ENCODE data around the gene PLEKHF1.

PLEKHF1 gene

GRCh38 chr19:29634002-29634401, 31.3 kb upstream of the PLEKHF1 start:
- no peak overlapping the region for H3K4me3 ChIP-seq (ENCODE audit: low read depth in 1 of 5, low read length in 5 of 5)
- H3K27me3 ChIP-seq (ENCODE audit: control insufficient read depth in 5 of 5, insufficient read depth in 4 of 5, low read length in 5 of 5) = peaks cover 0 to 9% (median 3%) of the 10 kb centered on the region in 5 donors
- no peak overlapping the region for H3K9ac ChIP-seq (ENCODE audit: low read length in 5 of 5)
- no peaks in the 10 kb centered on the region for H3K4me1 ChIP-seq (ENCODE audit: control insufficient read depth in 5 of 5, insufficient read depth in 5 of 5, low read length in 5 of 5)
- H3K36me3 ChIP-seq (ENCODE audit: control insufficient read depth in 5 of 5, insufficient read depth in 5 of 5, low read length in 5 of 5) = no peaks in the 10 kb centered on the region
- H3K9me3 ChIP-seq (ENCODE audit: control insufficient read depth in 5 of 5, low read length in 5 of 5) = peaks cover 0 to 4% (median 0%) of the 10 kb centered on the region in 5 donors
- H3K27ac ChIP-seq (ENCODE audit: low read depth, low read length) = no peak overlapping the region

DNA sequence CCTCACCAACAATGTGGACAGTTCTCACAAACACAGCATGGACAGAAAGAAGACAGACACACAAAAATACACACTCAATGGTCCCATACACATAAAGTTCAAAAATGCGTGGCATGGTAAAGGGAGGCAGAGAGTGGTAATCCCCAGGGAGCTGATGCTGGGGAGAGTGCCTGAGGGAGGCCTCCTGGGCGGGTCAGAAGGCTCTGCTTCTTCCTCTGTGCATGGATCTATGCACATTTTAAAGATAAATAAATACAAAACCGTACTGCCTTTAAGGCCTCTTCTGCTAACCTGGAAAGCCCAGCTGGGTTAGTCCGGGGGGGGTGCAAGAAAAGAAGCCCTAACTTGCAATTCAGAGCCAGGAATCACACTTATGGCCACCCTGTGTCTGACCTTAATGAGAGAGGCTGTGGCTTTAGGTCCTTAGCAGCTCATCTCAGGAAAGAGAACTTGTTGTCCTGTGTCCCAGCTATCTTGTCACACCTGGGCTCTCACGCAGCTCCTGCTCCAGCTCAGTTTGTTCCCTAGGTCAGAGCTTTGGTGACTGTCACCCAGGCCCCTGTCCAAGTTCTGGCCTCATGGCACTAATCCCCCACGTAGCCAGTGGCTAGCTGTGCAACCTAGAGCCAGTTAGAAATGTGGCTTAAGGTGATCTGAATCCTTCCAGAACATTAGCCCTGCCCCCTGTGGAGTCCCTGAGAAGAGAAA, 30.7 kb upstream of the PLEKHF1 start:
- Histone ChIP-seq H3K4me3 (ENCODE audit: low read depth in 1 of 5, low read length in 5 of 5) (no peak overlapping the region), H3K4me1 (ENCODE audit: control insufficient read depth in 5 of 5, insufficient read depth in 5 of 5, low read length in 5 of 5) (no peaks in the 10 kb centered on the region), H3K9me3 (ENCODE audit: control insufficient read depth in 5 of 5, low read length in 5 of 5) (peaks cover 0 to 4% (median 0%) of the 10 kb centered on the region in 5 donors), H3K9ac (ENCODE audit: low read length in 5 of 5) (no peak overlapping the region), H3K27me3 (ENCODE audit: control insufficient read depth in 5 of 5, insufficient read depth in 4 of 5, low read length in 5 of 5) (peaks cover 0 to 9% (median 3%) of the 10 kb centered on the region in 5 donors), H3K27ac (ENCODE audit: low read depth, low read length) (no peak overlapping the region), H3K36me3 (ENCODE audit: control insufficient read depth in 5 of 5, insufficient read depth in 5 of 5, low read length in 5 of 5) (no peaks in the 10 kb centered on the region)

GRCh38 chr19:29635963-29636362, 29.3 kb upstream of the PLEKHF1 start:
- Histone ChIP-seq H3K9me3 (ENCODE audit: control insufficient read depth in 5 of 5, low read length in 5 of 5) (peaks cover 0 to 4% (median 0%) of the 10 kb centered on the region in 5 donors), H3K4me3 (ENCODE audit: low read depth in 1 of 5, low read length in 5 of 5) (no peak overlapping the region), H3K4me1 (ENCODE audit: control insufficient read depth in 5 of 5, insufficient read depth in 5 of 5, low read length in 5 of 5) (no peaks in the 10 kb centered on the region), H3K27ac (ENCODE audit: low read depth, low read length) (no peak overlapping the region), H3K27me3 (ENCODE audit: control insufficient read depth in 5 of 5, insufficient read depth in 4 of 5, low read length in 5 of 5) (peaks cover 0 to 9% (median 3%) of the 10 kb centered on the region in 5 donors), H3K9ac (ENCODE audit: low read length in 5 of 5) (no peak overlapping the region), H3K36me3 (ENCODE audit: control insufficient read depth in 5 of 5, insufficient read depth in 5 of 5, low read length in 5 of 5) (no peaks in the 10 kb centered on the region)

GRCh38 chr19:29636553-29637360, 28.5 kb upstream of the PLEKHF1 start:
- no peak overlapping the region for H3K27ac ChIP-seq (ENCODE audit: low read depth, low read length)
- no peak overlapping the region for H3K4me3 ChIP-seq (ENCODE audit: low read depth in 1 of 5, low read length in 5 of 5)
- no peaks in the 10 kb centered on the region for H3K4me1 ChIP-seq (ENCODE audit: control insufficient read depth in 5 of 5, insufficient read depth in 5 of 5, low read length in 5 of 5)

GRCh38 chr19:29639086-29639485, 26.2 kb upstream of the PLEKHF1 start:
- Histone ChIP-seq H3K36me3 (ENCODE audit: control insufficient read depth in 5 of 5, insufficient read depth in 5 of 5, low read length in 5 of 5) (no peaks in the 10 kb centered on the region), H3K9me3 (ENCODE audit: control insufficient read depth in 5 of 5, low read length in 5 of 5) (peaks cover 0 to under 1% (median 0%) of the 10 kb centered on the region in 5 donors), H3K9ac (ENCODE audit: low read length in 5 of 5) (no peak overlapping the region), H3K4me1 (ENCODE audit: control insufficient read depth in 5 of 5, insufficient read depth in 5 of 5, low read length in 5 of 5) (peaks cover 0 to 15% (median 7%) of the 10 kb centered on the region in 5 donors), H3K4me3 (ENCODE audit: low read depth in 1 of 5, low read length in 5 of 5) (no peak overlapping the region), H3K27me3 (ENCODE audit: control insufficient read depth in 5 of 5, insufficient read depth in 4 of 5, low read length in 5 of 5) (peaks cover 0 to 6% (median 3%) of the 10 kb centered on the region in 5 donors), H3K27ac (ENCODE audit: low read depth, low read length) (no peak overlapping the region)

More at GRCh38 chr19:29636553-29637360, 28.5 kb upstream of the PLEKHF1 start:
- Histone ChIP-seq H3K27me3 (ENCODE audit: control insufficient read depth in 5 of 5, insufficient read depth in 4 of 5, low read length in 5 of 5) (peaks cover 0 to 6% (median 3%) of the 10 kb centered on the region in 5 donors), H3K9me3 (ENCODE audit: control insufficient read depth in 5 of 5, low read length in 5 of 5) (peaks cover 0 to 4% (median 0%) of the 10 kb centered on the region in 5 donors), H3K36me3 (ENCODE audit: control insufficient read depth in 5 of 5, insufficient read depth in 5 of 5, low read length in 5 of 5) (no peaks in the 10 kb centered on the region), H3K9ac (ENCODE audit: low read length in 5 of 5) (no peak overlapping the region)

DNA sequence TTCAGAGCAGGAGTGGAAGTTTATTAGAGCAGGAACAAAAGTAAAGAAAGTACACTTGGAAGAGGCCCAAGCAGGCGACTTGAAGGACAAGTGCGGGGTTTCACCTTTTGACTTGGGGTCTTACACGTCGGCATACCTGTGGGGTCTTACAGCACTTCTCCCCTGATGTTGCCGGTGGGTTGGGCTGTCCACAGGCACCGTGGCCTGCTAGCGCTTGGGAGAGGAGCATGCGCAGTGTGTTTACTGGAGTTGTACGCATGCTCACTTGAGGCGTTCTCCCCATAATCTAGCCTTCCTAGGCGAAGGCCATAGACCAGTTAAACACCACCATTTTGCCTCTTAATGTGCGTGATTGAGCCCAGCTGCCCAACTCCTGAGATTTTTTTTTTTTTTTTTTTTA, 25.0 kb upstream of the PLEKHF1 start:
- no peak overlapping the region for H3K4me3 ChIP-seq (ENCODE audit: low read depth in 1 of 5, low read length in 5 of 5)
- no peaks in the 10 kb centered on the region for H3K36me3 ChIP-seq (ENCODE audit: control insufficient read depth in 5 of 5, insufficient read depth in 5 of 5, low read length in 5 of 5)
- peaks cover 1 to 18% (median 11%) of the 10 kb centered on the region in 5 donors for H3K4me1 ChIP-seq (ENCODE audit: control insufficient read depth in 5 of 5, insufficient read depth in 5 of 5, low read length in 5 of 5)
- no peak overlapping the region for H3K9ac ChIP-seq (ENCODE audit: low read length in 5 of 5)
- no peaks in the 10 kb centered on the region for H3K9me3 ChIP-seq (ENCODE audit: control insufficient read depth in 5 of 5, low read length in 5 of 5)
- H3K27ac ChIP-seq (ENCODE audit: low read depth, low read length) = no peak overlapping the region
- peaks cover 0 to 6% (median 3%) of the 10 kb centered on the region in 5 donors for H3K27me3 ChIP-seq (ENCODE audit: control insufficient read depth in 5 of 5, insufficient read depth in 4 of 5, low read length in 5 of 5)

DNA sequence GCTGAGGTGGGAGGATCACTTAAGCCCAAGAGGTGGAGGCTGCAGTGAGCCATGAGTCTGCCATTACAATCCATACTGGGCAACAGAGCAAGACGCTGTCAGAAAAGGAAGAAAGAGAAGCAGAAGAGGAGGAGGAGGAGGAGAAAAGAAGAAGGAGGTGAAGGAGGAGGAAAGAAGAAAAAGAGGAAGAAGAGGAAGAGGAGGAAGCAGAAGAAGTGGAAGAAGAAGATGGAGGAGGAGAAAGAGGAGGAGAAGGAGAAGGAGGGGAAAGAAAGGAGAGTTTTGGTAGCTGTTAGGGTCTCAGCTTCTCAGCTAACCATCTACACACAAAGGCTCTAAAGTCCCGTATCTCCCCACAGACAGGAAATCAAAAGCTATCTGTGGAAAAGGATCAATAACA, 23.7 kb upstream of the PLEKHF1 start:
- no peak overlapping the region for H3K27ac ChIP-seq (ENCODE audit: low read depth, low read length)

DNA sequence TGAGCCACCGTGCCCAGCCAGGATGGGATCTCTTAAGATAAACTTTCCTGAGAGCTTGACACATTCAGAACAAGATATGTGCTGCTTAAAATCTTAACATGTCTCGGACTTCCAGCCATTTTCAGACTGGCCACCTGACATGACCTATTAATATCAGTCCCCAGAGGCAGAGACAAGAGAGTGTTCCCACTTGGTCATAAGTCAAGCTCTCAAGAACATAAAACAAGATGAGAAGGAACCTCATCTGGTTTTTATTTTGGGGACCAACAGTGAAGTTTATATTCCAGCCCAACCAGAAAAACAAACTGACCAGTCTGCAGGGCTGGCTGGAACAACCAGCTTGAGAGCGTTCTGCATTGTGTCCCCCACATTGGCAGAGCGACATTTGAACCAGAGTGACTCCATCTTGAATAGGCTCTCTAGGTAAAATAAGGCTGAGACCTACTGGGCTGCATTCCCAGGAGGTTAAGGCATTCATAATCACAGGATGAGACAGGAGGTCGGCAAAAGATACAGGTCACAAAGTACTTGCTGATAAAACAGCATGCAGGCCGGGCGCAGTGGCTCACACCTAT, 21.8 kb upstream of the PLEKHF1 start:
- Histone ChIP-seq H3K27ac (ENCODE audit: low read depth, low read length) (no peak overlapping the region), H3K4me1 (ENCODE audit: control insufficient read depth in 5 of 5, insufficient read depth in 5 of 5, low read length in 5 of 5) (peaks cover 5 to 30% (median 23%) of the 10 kb centered on the region in 5 donors), H3K9me3 (ENCODE audit: control insufficient read depth in 5 of 5, low read length in 5 of 5) (no peaks in the 10 kb centered on the region), H3K27me3 (ENCODE audit: control insufficient read depth in 5 of 5, insufficient read depth in 4 of 5, low read length in 5 of 5) (no peaks in the 10 kb centered on the region), H3K36me3 (ENCODE audit: control insufficient read depth in 5 of 5, insufficient read depth in 5 of 5, low read length in 5 of 5) (no peaks in the 10 kb centered on the region), H3K4me3 (ENCODE audit: low read depth in 1 of 5, low read length in 5 of 5) (no peak overlapping the region), H3K9ac (ENCODE audit: low read length in 5 of 5) (no peak overlapping the region)

More for the DNA sequence above, 23.7 kb upstream of the PLEKHF1 start:
- H3K27me3 ChIP-seq (ENCODE audit: control insufficient read depth in 5 of 5, insufficient read depth in 4 of 5, low read length in 5 of 5) = peaks cover 0 to 3% (median 0%) of the 10 kb centered on the region in 5 donors
- no peak overlapping the region for H3K9ac ChIP-seq (ENCODE audit: low read length in 5 of 5)
- H3K36me3 ChIP-seq (ENCODE audit: control insufficient read depth in 5 of 5, insufficient read depth in 5 of 5, low read length in 5 of 5) = no peaks in the 10 kb centered on the region
- no peak overlapping the region for H3K4me3 ChIP-seq (ENCODE audit: low read depth in 1 of 5, low read length in 5 of 5)
- peaks cover 5 to 30% (median 23%) of the 10 kb centered on the region in 5 donors for H3K4me1 ChIP-seq (ENCODE audit: control insufficient read depth in 5 of 5, insufficient read depth in 5 of 5, low read length in 5 of 5)
- H3K9me3 ChIP-seq (ENCODE audit: control insufficient read depth in 5 of 5, low read length in 5 of 5) = no peaks in the 10 kb centered on the region

DNA sequence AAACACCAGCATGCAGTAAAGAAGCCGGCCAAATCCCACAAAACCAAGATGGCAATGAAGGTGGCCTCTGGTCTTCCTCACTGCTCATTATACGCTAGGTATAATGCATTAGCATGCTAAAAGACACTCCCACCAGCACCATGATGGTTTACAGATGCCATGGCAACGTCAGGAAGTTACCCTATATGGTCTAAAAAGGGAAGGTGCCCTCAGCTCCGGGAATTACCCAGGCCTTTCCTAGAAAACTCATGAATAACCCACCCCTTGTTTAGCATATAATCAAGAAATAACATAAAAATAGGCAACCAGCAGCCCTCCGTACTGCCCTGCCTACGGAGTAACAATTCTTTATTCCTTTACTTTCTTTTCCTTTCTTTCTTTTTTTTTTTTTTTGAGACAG, 21.1 kb upstream of the PLEKHF1 start:
- Histone ChIP-seq H3K9ac (ENCODE audit: low read length in 5 of 5) (no peak overlapping the region), H3K9me3 (ENCODE audit: control insufficient read depth in 5 of 5, low read length in 5 of 5) (no peaks in the 10 kb centered on the region), H3K4me1 (ENCODE audit: control insufficient read depth in 5 of 5, insufficient read depth in 5 of 5, low read length in 5 of 5) (peaks cover 5 to 30% (median 23%) of the 10 kb centered on the region in 5 donors), H3K27me3 (ENCODE audit: control insufficient read depth in 5 of 5, insufficient read depth in 4 of 5, low read length in 5 of 5) (no peaks in the 10 kb centered on the region), H3K27ac (ENCODE audit: low read depth, low read length) (no peak overlapping the region), H3K4me3 (ENCODE audit: low read depth in 1 of 5, low read length in 5 of 5) (no peak overlapping the region), H3K36me3 (ENCODE audit: control insufficient read depth in 5 of 5, insufficient read depth in 5 of 5, low read length in 5 of 5) (no peaks in the 10 kb centered on the region)

DNA sequence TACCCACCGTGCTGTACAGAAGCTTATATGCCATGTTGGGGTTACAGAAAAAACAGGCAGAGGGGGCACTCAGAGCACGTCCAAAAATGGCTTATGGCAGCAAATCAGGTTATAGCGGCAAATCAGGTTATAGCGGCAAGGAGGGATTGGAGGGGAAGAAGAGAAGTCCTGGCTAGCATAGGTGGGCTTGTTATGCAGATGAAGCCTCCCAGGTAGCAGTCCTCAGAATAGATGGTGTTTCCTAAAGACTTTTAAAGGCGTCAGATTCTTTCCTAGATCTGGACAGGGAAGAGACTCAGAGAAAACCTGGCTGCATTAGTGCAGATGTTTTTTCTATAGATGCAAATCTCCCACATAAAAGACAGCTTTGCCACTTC, 19.8 kb upstream of the PLEKHF1 start:
- H3K9ac ChIP-seq (ENCODE audit: low read length in 5 of 5) = peak overlapping the region in 2 of 5 donors; percentile 19 to 51
- H3K27me3 ChIP-seq (ENCODE audit: control insufficient read depth in 5 of 5, insufficient read depth in 4 of 5, low read length in 5 of 5) = no peaks in the 10 kb centered on the region
- no peaks in the 10 kb centered on the region for H3K9me3 ChIP-seq (ENCODE audit: control insufficient read depth in 5 of 5, low read length in 5 of 5)
- H3K36me3 ChIP-seq (ENCODE audit: control insufficient read depth in 5 of 5, insufficient read depth in 5 of 5, low read length in 5 of 5) = no peaks in the 10 kb centered on the region
- H3K27ac ChIP-seq (ENCODE audit: low read depth, low read length) = no peak overlapping the region
- H3K4me1 ChIP-seq (ENCODE audit: control insufficient read depth in 5 of 5, insufficient read depth in 5 of 5, low read length in 5 of 5) = peaks cover 5 to 30% (median 23%) of the 10 kb centered on the region in 5 donors
- H3K4me3 ChIP-seq (ENCODE audit: low read depth in 1 of 5, low read length in 5 of 5) = peak overlapping the region in 1 of 5 donors; percentile 64
